ENCODE data around the gene DENND1B.
"Not testable (repeated sequence)": the region's sequence is repeated elsewhere in the genome, so short reads cannot be mapped to it uniquely, and the experiment has no call there.

The DENND1B gene

GRCh38 chr1:197743578-197743977 is 31.7 kb downstream of the DENND1B start:
- no peak for DNase-seq (ENCODE audit: low read depth)

- no peak for DNase-seq (ENCODE audit: low read depth)
These were observed 34.3 kb downstream of the DENND1B start for GRCh38 chr1:197740992-197741391.

- no peak for DNase-seq (ENCODE audit: low read depth)
These were observed 36.4 kb downstream of the DENND1B start for GRCh38 chr1:197738927-197739326.

- DNase-seq (ENCODE audit: low read depth): no peak
These were observed 37.4 kb downstream of the DENND1B start for GRCh38 chr1:197737916-197738315.

- no peak for DNase-seq (ENCODE audit: low read depth)
These were observed 38.6 kb downstream of the DENND1B start for GRCh38 chr1:197736685-197737084.

- no peak for DNase-seq (ENCODE audit: low read depth)
These were observed 39.8 kb downstream of the DENND1B start for GRCh38 chr1:197735461-197735860.

GRCh38 chr1:197733324-197733723 is 42.0 kb downstream of the DENND1B start:
- no peak for DNase-seq (ENCODE audit: low read depth)

GRCh38 chr1:197732187-197732586 is 43.1 kb downstream of the DENND1B start:
- no peak for DNase-seq (ENCODE audit: low read depth)

- no peak for DNase-seq (ENCODE audit: low read depth)
These were observed 43.8 kb downstream of the DENND1B start for GRCh38 chr1:197731449-197731848.

GRCh38 chr1:197725976-197726375 is 49.3 kb downstream of the DENND1B start:
- DNase-seq (ENCODE audit: low read depth): no peak

GRCh38 chr1:197725044-197725443 is 50.2 kb downstream of the DENND1B start:
- DNase-seq (ENCODE audit: low read depth): no peak

- no peak for DNase-seq (ENCODE audit: low read depth)
These were observed 59.5 kb downstream of the DENND1B start for GRCh38 chr1:197715806-197716205.

GRCh38 chr1:197706601-197707000 is 68.7 kb downstream of the DENND1B start:
- no peak for DNase-seq (ENCODE audit: low read depth)

- no peak for DNase-seq (ENCODE audit: low read depth)
These were observed 69.3 kb downstream of the DENND1B start for GRCh38 chr1:197705941-197706340.

- not testable (repeated sequence) for DNase-seq (ENCODE audit: low read depth)
These were observed 74.6 kb downstream of the DENND1B start for GRCh38 chr1:197700688-197701087.

GRCh38 chr1:197696372-197696771 is 78.9 kb downstream of the DENND1B start:
- DNase-seq (ENCODE audit: low read depth): no peak

- DNase-seq (ENCODE audit: low read depth): no peak
These were observed 79.3 kb downstream of the DENND1B start for GRCh38 chr1:197695961-197696360.

- DNase-seq (ENCODE audit: low read depth): no peak
These were observed 82.3 kb downstream of the DENND1B start for GRCh38 chr1:197692965-197693364.

GRCh38 chr1:197691816-197692215 is 83.5 kb downstream of the DENND1B start:
- DNase-seq (ENCODE audit: low read depth): no peak

- no peak for DNase-seq (ENCODE audit: low read depth)
These were observed 85.2 kb downstream of the DENND1B start for GRCh38 chr1:197690074-197690473.

GRCh38 chr1:197688233-197688632 is 87.0 kb downstream of the DENND1B start:
- DNase-seq (ENCODE audit: low read depth): no peak

- DNase-seq (ENCODE audit: low read depth): no peak
These were observed 88.5 kb downstream of the DENND1B start for GRCh38 chr1:197686702-197687355.

- DNase-seq (ENCODE audit: low read depth): no peak
These were observed 89.0 kb downstream of the DENND1B start for GRCh38 chr1:197686231-197686630.

GRCh38 chr1:197685785-197686184 is 89.5 kb downstream of the DENND1B start:
- DNase-seq (ENCODE audit: low read depth): no peak

Measured in activated T-cell treated with anti-CD3 and anti-CD28 coated beads for 24 hours (primary cell).